BLaER1 treated with 17β-estradiol and CSF1 and Interleukin-3, amounts not matched to agents 10 nM and 100 nM (cell line): ENCODE measurements around the gene AHCTF1.
"Not testable (repeated sequence)": the region's sequence is repeated elsewhere in the genome, so short reads cannot be mapped to it uniquely, and the experiment has no call there.

Experiments
- H3K27ac ChIP-seq, 11 experiments: shearing (Covaris generic); formaldehyde crosslinking; 2 replicates each; pipeline ENCODE4 v1.8.1; 2022
- H3K27me3 ChIP-seq, 11 experiments: shearing (Covaris generic); formaldehyde crosslinking; 2 replicates each; pipeline ENCODE4 v1.8.1; 2022
- H3K36me3 ChIP-seq, 11 experiments: shearing (Covaris generic); formaldehyde crosslinking; 2 replicates each; pipeline ENCODE4 v1.8.1; 2022
- H3K4me1 ChIP-seq, 10 experiments: shearing (Covaris generic); formaldehyde crosslinking; 2 replicates each; pipeline ENCODE4 v1.8.1; 2022
- H3K4me2 ChIP-seq, 11 experiments: shearing (Covaris generic); formaldehyde crosslinking; 2 replicates each; pipeline ENCODE4 v1.8.1; 2022
- H3K4me3 ChIP-seq, 10 experiments: shearing (Covaris generic); formaldehyde crosslinking; 2 replicates each; pipeline ENCODE4 v1.8.1; 2022
- H3K9ac ChIP-seq, 11 experiments: shearing (Covaris generic); formaldehyde crosslinking; 2 replicates each; pipeline ENCODE4 v1.8.1; 2022
- H3K9me3 ChIP-seq, 11 experiments: shearing (Covaris generic); formaldehyde crosslinking; replicated peaks in 1 of 11; 2 replicates each; pipeline ENCODE4 v1.8.1; 2022
- H4K20me1 ChIP-seq, 11 experiments: shearing (Covaris generic); formaldehyde crosslinking; 2 replicates each; pipeline ENCODE4 v1.8.1; 2022
- Cebpa-rat ChIP-seq, 11 experiments: shearing (Covaris generic); IDR thresholded peaks; 2 replicates each; pipeline ENCODE4 v1.8.1; 2022

The AHCTF1 gene

GRCh38 chr1:246838118-246838456 lies 93.7 kb downstream of the AHCTF1 start:
- Histone ChIP-seq H3K9ac (no peak overlapping the region), H3K36me3 (peaks cover 25 to 43% (median 35%) of the 10 kb centered on the region in 11 experiments), H4K20me1 (no peaks in the 10 kb centered on the region), H3K4me2 (peak overlapping the region in 1 of 11 experiments; percentile 14; a peak in 1 of 22 replicates), H3K27me3 (no peaks in the 10 kb centered on the region), H3K9me3 (peaks cover 0 to 9% (median 0%) of the 10 kb centered on the region in 11 experiments; a peak in 1 of 22 replicates), H3K27ac (no peak overlapping the region), H3K4me3 (no peak overlapping the region), H3K4me1 (peaks cover 0 to 13% (median 6%) of the 10 kb centered on the region in 10 experiments; a peak in 7 of 20 replicates)
- TF ChIP-seq Cebpa-rat (IDR thresholded peaks at IDR 0.05) = no peak

- Histone ChIP-seq H3K9me3 (peaks cover 0 to 9% (median 0%) of the 10 kb centered on the region in 11 experiments; a peak in 1 of 22 replicates), H3K36me3 (peaks cover 19 to 37% (median 30%) of the 10 kb centered on the region in 11 experiments), H3K9ac (no peak overlapping the region), H3K4me3 (no peak overlapping the region), H3K27me3 (no peaks in the 10 kb centered on the region), H3K27ac (no peak overlapping the region), H3K4me2 (peak overlapping the region in 1 of 11 experiments; percentile 14; a peak in 1 of 22 replicates), H4K20me1 (no peaks in the 10 kb centered on the region), H3K4me1 (peaks cover 0 to 13% (median 6%) of the 10 kb centered on the region in 10 experiments; a peak in 7 of 20 replicates)
- TF ChIP-seq Cebpa-rat (IDR thresholded peaks at IDR 0.05) = no peak
Measured at GRCh38 chr1:246837418-246838117, 94.2 kb downstream of the AHCTF1 start.

GRCh38 chr1:246836209-246836966 lies 95.4 kb downstream of the AHCTF1 start:
- no peak for TF ChIP-seq Cebpa-rat (IDR thresholded peaks at IDR 0.05)
- no peaks in the 10 kb centered on the region for H4K20me1 ChIP-seq

GRCh38 chr1:246831543-246831942 lies 100.2 kb downstream of the AHCTF1 start:
- Histone ChIP-seq H3K4me2 (peak overlapping the region in 4 of 11 experiments; percentile 5 to 35 (median 24); a peak in 2 of 22 replicates), H4K20me1 (no peaks in the 10 kb centered on the region), H3K27ac (no peak overlapping the region), H3K4me3 (no peak overlapping the region), H3K9ac (no peak overlapping the region), H3K9me3 (peaks cover 14 to 26% (median 18%) of the 10 kb centered on the region in 11 experiments), H3K36me3 (0 out of 22 replicates have a peak, but pooled peaks cover 0 to 4% (median 0%) of the 10 kb centered on the region in 11 experiments), H3K4me1 (peaks cover 0 to 9% (median 5%) of the 10 kb centered on the region in 10 experiments; a peak in 7 of 20 replicates), H3K27me3 (no peaks in the 10 kb centered on the region)
- no peak for TF ChIP-seq Cebpa-rat (IDR thresholded peaks at IDR 0.05)

More at GRCh38 chr1:246836209-246836966, 95.4 kb downstream of the AHCTF1 start:
- Histone ChIP-seq H3K4me3 (no peak overlapping the region), H3K4me2 (no peak overlapping the region), H3K9ac (no peak overlapping the region), H3K27me3 (no peaks in the 10 kb centered on the region), H3K4me1 (peaks cover 0 to 17% (median 9%) of the 10 kb centered on the region in 10 experiments; a peak in 11 of 20 replicates), H3K36me3 (peaks cover 8 to 26% (median 18%) of the 10 kb centered on the region in 11 experiments; a peak in 21 of 22 replicates), H3K9me3 (peaks cover 0 to 9% (median 0%) of the 10 kb centered on the region in 11 experiments; a peak in 1 of 22 replicates), H3K27ac (no peak overlapping the region)

- 0 out of 22 replicates have a peak, but pooled peaks cover 0 to 4% (median 0%) of the 10 kb centered on the region in 11 experiments for H3K36me3 ChIP-seq
- H4K20me1 ChIP-seq = no peaks in the 10 kb centered on the region
- no peaks in the 10 kb centered on the region for H3K27me3 ChIP-seq
- TF ChIP-seq Cebpa-rat (IDR thresholded peaks at IDR 0.05) = no peak
- H3K4me2 ChIP-seq = no peak overlapping the region
- H3K9ac ChIP-seq = no peak overlapping the region
- peaks cover 0 to 9% (median 5%) of the 10 kb centered on the region in 10 experiments; a peak in 6 of 20 replicates for H3K4me1 ChIP-seq
- H3K4me3 ChIP-seq = no peak overlapping the region
- H3K27ac ChIP-seq = no peak overlapping the region
- H3K9me3 ChIP-seq = peaks cover 14 to 24% (median 19%) of the 10 kb centered on the region in 11 experiments
Measured at GRCh38 chr1:246828818-246829217, 102.9 kb downstream of the AHCTF1 start.

- Histone ChIP-seq H3K27ac (no peak overlapping the region), H4K20me1 (no peaks in the 10 kb centered on the region), H3K9me3 (peaks cover 14 to 24% (median 17%) of the 10 kb centered on the region in 11 experiments), H3K4me2 (no peak overlapping the region), H3K4me1 (peaks cover 0 to 15% (median 9%) of the 10 kb centered on the region in 10 experiments; a peak in 16 of 20 replicates), H3K36me3 (0 out of 22 replicates have a peak, but pooled peaks cover 0 to 4% (median 0%) of the 10 kb centered on the region in 11 experiments), H3K9ac (no peak overlapping the region), H3K27me3 (no peaks in the 10 kb centered on the region), H3K4me3 (no peak overlapping the region)
- no peak for TF ChIP-seq Cebpa-rat (IDR thresholded peaks at IDR 0.05)
Measured at GRCh38 chr1:246827396-246827795, 104.4 kb downstream of the AHCTF1 start.

GRCh38 chr1:246825557-246826175 lies 106.1 kb downstream of the AHCTF1 start:
- Histone ChIP-seq H4K20me1 (no peaks in the 10 kb centered on the region), H3K27me3 (no peaks in the 10 kb centered on the region), H3K4me1 (peaks cover 13 to 28% (median 21%) of the 10 kb centered on the region in 10 experiments), H3K36me3 (0 out of 22 replicates have a peak, but pooled peaks cover 0 to 4% (median 0%) of the 10 kb centered on the region in 11 experiments), H3K4me2 (no peak overlapping the region), H3K9me3 (peaks cover 14 to 21% (median 17%) of the 10 kb centered on the region in 11 experiments), H3K27ac (no peak overlapping the region), H3K9ac (no peak overlapping the region), H3K4me3 (no peak overlapping the region)
- no peak for TF ChIP-seq Cebpa-rat (IDR thresholded peaks at IDR 0.05)

- no peak for TF ChIP-seq Cebpa-rat (IDR thresholded peaks at IDR 0.05)
- H3K4me1 ChIP-seq = peaks cover 19 to 39% (median 31%) of the 10 kb centered on the region in 10 experiments
- H3K4me3 ChIP-seq = no peak overlapping the region
- no peak overlapping the region for H3K9ac ChIP-seq
- no peaks in the 10 kb centered on the region for H3K27me3 ChIP-seq
- peaks cover 11 to 16% (median 12%) of the 10 kb centered on the region in 11 experiments for H3K9me3 ChIP-seq
- no peak overlapping the region for H3K4me2 ChIP-seq
- H3K36me3 ChIP-seq = 0 out of 22 replicates have a peak, but pooled peaks cover 0 to 4% (median 0%) of the 10 kb centered on the region in 11 experiments
- H3K27ac ChIP-seq = no peak overlapping the region
- H4K20me1 ChIP-seq = no peaks in the 10 kb centered on the region
Measured at GRCh38 chr1:246824541-246824940, 107.2 kb downstream of the AHCTF1 start.

- H3K27me3 ChIP-seq, H3K9me3 ChIP-seq, H4K20me1 ChIP-seq, H3K36me3 ChIP-seq, H3K4me3 ChIP-seq: not testable (repeated sequence)
- Histone ChIP-seq H3K27ac (peak overlapping the region in 4 of 11 experiments; percentile 57 to 63 (median 60); a peak in 8 of 22 replicates), H3K9ac (peak overlapping the region in 1 of 11 experiments; percentile 39; a peak in 1 of 22 replicates), H3K4me1 (peaks cover 19 to 42% (median 32%) of the 10 kb centered on the region in 10 experiments), H3K4me2 (peak overlapping the region in 9 of 11 experiments; percentile 48 to 89 (median 81); a peak in 18 of 22 replicates)
Measured at GRCh38 chr1:246822154-246822553, 109.6 kb downstream of the AHCTF1 start.
